ENCODE data around the gene ZNF597. TPM values are rescaled to one million over a fixed set of nuclear protein-coding genes. Genes with fewer than 3 reads are reported as not detected.

ZNF597 gene
- total RNA-seq, 1 experiment from 2014 or later, result 2.2 TPM

- TF ChIP-seq E2F5 (CRISPR knock-in tag; IDR thresholded peaks at IDR 0.05), result no peak
- no peak for TF ChIP-seq ZNF396 (CRISPR knock-in tag; IDR thresholded peaks at IDR 0.05; ENCODE audit: borderline replicate concordance)
- TF ChIP-seq GABPB1 (CRISPR knock-in tag; IDR thresholded peaks at IDR 0.05), result no peak
Observed at GRCh38 chr16:3401719-3402397, 41.4 kb downstream of the ZNF597 start (continued).

- ChIA-PET POLR2A (interaction anchor here (0.6 to 2.1 kb wide), 7 partner anchors 43 to 118 kb away, joined by 3 to 11 read pairs (median 4); partner anchors contain the start of genes CLUAP1, NAA60, TIGD7 and ZNF263), CTCF (interaction anchor here (0.6 to 2.8 kb wide), 13 partner anchors 8 to 227 kb away, joined by 3 to 13 read pairs (median 3); partner anchors contain the start of genes CLUAP1, NAA60 and ZNF597)
- peak; percentile 99 for ATAC-seq
- peaks cover 52% of the 10 kb centered on the region for H3K36me3 Mint-ChIP-seq
- H3K4me1 Mint-ChIP-seq, result peaks cover 8% of the 10 kb centered on the region
- H3K27me3 Mint-ChIP-seq (ENCODE audit: low read depth), result no peaks in the 10 kb centered on the region
- DNase-seq (ENCODE audit: low spot score), result peak; percentile 99
- peak within 1 kb of the TSS; percentile 78; the same call in 1 of the 2 replicates for H3K27ac Mint-ChIP-seq
- H3K4me3 Mint-ChIP-seq, result peak within 1 kb of the TSS; percentile 95
- peaks cover 17% of the 10 kb centered on the region for H3K9me3 Mint-ChIP-seq
- TF ChIP-seq NFATC4 (CRISPR knock-in tag; IDR thresholded peaks at IDR 0.05) (no peak), GTF2I (CRISPR knock-in tag; conservative IDR thresholded peaks at IDR 0.05) (no peak), USF2 (CRISPR knock-in tag; IDR thresholded peaks at IDR 0.05) (no peak; the same call in 1 of the 2 replicates), RORB (CRISPR knock-in tag; IDR thresholded peaks at IDR 0.05) (no peak), FOXJ3 (CRISPR knock-in tag; IDR thresholded peaks at IDR 0.05; ENCODE audit: borderline replicate concordance) (no peak), E2F5 (CRISPR knock-in tag; IDR thresholded peaks at IDR 0.05) (no peak; the same call in 1 of the 2 replicates), NR2C2 (CRISPR knock-in tag; IDR thresholded peaks at IDR 0.05) (no peak), OVOL2 (CRISPR knock-in tag; IDR thresholded peaks at IDR 0.05; ENCODE audit: borderline replicate concordance) (no peak), GRHL2 (CRISPR knock-in tag; IDR thresholded peaks at IDR 0.05; ENCODE audit: insufficient replicate concordance, severe bottlenecking) (no peak), HMGA2 (CRISPR knock-in tag; IDR thresholded peaks at IDR 0.05) (no peak), ETV6 (CRISPR knock-in tag; IDR thresholded peaks at IDR 0.05) (peak; percentile 60), FOXP4 (CRISPR knock-in tag; IDR thresholded peaks at IDR 0.05) (peak; percentile 82; the same call in 1 of the 2 replicates), ATF1 (CRISPR knock-in tag; IDR thresholded peaks at IDR 0.05) (no peak), PRDM15 (CRISPR knock-in tag; IDR thresholded peaks at IDR 0.05) (0 out of 2 replicates have a peak, but pooled peaks have one; percentile 10), MYBL2 (CRISPR knock-in tag; IDR thresholded peaks at IDR 0.05) (peak; percentile 70; the same call in 1 of the 2 replicates), ZNF121 (CRISPR knock-in tag; IDR thresholded peaks at IDR 0.05) (no peak), CREM (CRISPR knock-in tag; IDR thresholded peaks at IDR 0.05) (peak; percentile 73), ZNF396 (CRISPR knock-in tag; IDR thresholded peaks at IDR 0.05; ENCODE audit: borderline replicate concordance) (no peak), NFE2L1 (CRISPR knock-in tag; IDR thresholded peaks at IDR 0.05) (no peak), ELF4 (CRISPR knock-in tag; IDR thresholded peaks at IDR 0.05; ENCODE audit: low read depth) (no peak), SOX15 (CRISPR knock-in tag; IDR thresholded peaks at IDR 0.05) (no peak), PRRX2 (CRISPR knock-in tag; IDR thresholded peaks at IDR 0.05) (no peak), TEAD1 (CRISPR knock-in tag; IDR thresholded peaks at IDR 0.05) (0 out of 2 replicates have a peak, but pooled peaks have one; percentile 27), TP53 (CRISPR knock-in tag; IDR thresholded peaks at IDR 0.05) (peak; percentile 79), USF1 (CRISPR knock-in tag; IDR thresholded peaks at IDR 0.05) (0 out of 2 replicates have a peak, but pooled peaks have one; percentile 10)
Observed at GRCh38 chr16:3400779-3401688, 42.3 kb downstream of the ZNF597 start, which contains the start of the genes ZNF174 and ZSCAN32. Gene ZNF174, plus strand, starts transcription at chr16:3401215. Its CDS starts 790 bp downstream, at chr16:3402005. Gene ZSCAN32, minus strand, starts transcription at chr16:3401004. Its CDS starts 3,447 bp downstream, at chr16:3397557.

Measured in WTC11 (cell line).